Effector CD8-positive, alpha-beta T cell (primary cell): ENCODE data around the gene TFAP2C.
"Not testable (repeated sequence)": the region's sequence is repeated elsewhere in the genome, so short reads cannot be mapped to it uniquely, and the experiment has no call there.

ENCODE experiments used
- DNase-seq: peaks from one replicate; lab custom pipeline; 2025; lab: John Stamatoyannopoulos, UW

The TFAP2C gene

DNA sequence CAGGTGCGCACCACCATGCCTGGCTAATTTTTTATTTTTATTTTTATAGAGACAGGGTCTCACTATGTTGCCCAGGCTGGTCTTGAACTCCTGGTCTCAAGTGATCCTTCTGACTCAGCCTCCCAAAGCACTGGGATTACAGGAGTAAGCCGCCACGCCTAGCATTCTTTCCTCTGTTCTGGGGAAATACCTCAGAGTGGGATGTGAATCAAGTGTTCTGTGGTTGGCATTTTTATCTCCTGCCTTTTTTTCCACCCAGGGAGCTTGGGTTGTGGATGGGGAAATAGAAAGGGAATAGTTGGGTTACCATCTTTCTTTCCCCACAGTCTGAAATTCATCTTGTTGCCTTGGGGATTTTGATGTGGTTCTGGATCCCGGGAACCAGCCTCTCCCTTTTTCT, 24.1 kb downstream of the TFAP2C start:
- no peak for DNase-seq

DNA sequence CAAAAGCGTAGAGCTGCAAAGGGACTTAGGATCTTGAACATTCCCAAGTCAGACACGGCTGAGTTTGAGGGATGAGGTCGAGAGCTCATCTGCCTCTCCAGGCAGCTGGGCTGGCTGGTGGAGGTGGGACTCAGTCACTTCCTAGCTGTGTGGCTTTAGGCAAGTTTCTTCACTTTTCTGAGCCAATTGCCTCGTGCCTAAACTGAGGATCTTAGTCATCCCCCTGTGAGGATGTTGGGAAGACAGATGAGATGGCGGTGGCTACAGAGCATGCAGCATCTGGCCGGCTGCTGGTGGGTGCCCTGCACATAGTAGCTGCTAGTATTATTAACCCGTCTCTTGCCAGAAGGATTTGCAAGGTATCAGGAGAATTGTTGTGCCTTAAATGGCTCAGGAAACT, 27.5 kb downstream of the TFAP2C start:
- DNase-seq = no peak

DNA sequence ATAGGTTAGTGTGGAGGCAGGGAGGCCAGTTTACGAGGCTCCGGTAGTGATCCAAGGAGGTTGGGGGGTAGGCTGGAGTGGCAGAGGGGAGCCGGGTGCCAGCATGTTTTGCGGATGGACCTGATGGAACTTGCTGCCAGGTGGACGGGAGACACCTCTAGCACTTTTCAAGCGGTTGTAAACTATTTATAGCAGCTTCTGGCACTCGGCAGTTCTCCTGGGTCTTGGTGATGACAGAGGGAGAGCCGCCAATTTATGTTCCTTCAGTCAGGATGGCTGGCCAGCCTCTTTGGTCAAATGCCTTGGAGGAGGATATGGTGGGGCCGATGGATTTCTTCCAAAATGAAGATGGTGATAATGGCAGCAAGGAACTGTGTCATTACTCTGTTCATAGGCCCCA, 28.8 kb downstream of the TFAP2C start:
- DNase-seq = no peak

DNA sequence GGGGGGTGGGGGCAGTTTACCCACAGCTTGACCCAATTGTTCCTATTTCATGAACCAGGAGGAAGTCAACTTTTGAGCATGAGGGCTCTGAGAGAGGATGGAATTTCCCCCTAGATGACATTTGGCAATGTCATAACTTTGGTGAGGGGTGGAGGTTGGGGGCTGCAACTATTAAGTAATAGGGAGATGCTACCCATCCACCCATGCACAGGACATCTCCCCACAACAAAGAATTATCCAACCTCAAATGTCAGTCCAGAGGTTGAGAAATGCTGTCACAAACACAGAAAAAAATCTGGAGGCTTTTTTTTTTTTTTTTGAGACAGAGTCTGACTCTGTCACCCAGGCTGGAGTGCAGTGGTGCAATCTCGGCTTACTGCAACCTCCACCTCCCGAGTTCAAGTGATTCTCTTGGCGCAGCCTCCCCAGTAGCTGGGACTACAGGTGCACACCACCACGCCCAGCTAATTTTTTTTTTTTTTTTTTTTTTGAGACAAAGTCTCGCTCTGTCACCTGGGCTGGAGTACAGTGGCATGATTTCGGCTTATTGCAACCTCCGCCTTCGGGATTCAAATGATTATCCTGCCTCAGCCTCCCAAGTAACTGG, 29.3 kb downstream of the TFAP2C start:
- not testable (repeated sequence) for DNase-seq

DNA sequence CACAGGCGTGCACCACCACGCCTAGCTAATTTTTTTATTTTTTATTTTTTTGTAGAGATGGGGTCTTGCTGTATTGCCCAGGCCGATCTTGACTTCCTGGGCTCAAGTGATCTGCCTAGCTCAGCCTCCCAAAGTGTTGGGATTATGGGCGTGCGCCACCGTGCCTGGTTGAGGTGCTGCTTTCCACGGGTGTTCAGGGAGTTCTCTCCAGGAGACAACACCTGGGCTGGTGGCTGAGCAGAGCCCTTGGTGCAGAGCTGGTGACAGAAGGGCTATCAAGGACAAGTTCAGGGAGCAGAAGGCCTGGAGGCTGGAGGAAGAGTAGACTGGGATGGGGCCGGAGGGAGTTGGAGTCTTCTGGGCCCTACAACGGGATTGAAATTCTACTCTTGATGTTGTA, 34.6 kb downstream of the TFAP2C start:
- DNase-seq = no peak

DNA sequence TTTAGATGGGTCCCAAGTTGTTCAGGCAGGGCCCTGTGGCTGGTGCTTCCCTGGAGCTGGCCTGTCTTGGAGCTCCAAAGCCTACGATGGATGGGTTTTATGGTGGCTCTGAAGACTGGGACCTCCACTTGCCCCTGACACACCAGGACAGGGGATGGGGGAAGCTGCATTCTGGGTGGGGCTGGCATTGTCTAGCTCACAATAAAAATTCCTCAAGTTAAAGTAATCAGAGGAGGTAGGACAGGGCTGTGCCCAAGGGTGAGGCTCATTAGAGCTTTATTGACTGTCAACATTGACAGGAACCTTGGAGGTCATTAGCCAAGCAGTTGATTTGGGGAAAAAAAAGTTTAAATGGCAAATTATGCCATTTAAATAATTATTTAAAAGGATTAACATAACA, 35.7 kb downstream of the TFAP2C start:
- DNase-seq = no peak

DNA sequence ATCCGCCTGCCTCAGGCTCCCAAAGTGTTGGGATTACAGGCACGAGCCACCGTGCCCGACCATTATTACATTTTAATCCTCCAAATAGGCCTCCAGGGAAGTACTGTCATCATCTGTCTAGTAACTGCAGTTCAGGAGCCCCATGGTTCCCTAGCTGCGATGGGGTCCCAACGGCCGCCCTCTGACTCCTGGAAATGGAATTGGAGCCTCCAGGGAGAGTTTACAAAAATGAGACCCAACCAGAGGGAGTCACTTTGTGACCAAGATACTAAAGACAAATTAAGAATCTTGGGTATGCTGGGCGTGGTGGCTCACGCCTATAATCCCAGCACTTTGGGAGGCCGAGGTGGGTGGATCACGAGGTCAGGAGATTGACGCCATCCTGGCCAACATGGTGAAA, 36.7 kb downstream of the TFAP2C start:
- no peak for DNase-seq

DNA sequence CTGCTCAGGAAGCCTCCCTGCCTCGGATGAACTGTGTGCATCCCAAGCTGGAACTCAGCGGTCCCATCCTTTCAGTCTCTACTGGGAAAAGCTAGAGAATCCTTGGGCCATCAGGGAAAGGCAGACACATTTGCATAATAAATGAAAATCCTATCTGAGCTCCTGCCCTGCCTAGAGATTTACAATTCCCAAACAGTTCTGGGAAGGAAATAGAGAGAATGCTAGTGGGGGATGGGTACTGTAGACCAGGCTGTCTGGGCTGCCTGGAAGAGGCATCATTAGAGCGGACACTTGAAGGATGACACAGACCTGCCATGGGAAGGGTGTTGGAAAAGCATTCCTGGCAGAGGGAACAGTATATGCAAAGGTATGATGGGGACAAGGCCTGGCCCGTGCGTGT, 44.3 kb downstream of the TFAP2C start:
- no peak for DNase-seq

DNA sequence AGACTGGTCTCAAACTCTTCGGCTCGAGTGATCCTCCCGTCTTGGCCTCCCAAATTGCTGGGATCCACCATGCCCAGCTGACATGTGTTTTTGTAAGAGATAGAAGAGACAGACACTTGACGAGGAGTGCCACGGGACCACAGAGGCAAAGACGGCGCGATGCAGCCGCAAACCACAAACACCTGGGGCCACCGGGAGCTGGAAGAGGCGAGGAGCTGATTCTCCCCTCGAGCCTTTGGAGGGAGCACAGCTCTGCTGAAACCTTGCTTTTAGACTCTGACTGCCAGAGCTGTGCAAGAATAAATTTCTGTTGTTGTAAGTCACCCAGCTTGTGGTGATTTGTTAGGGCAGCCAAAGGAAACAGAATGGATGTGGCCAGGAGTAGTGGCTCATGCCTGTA, 46.9 kb downstream of the TFAP2C start:
- DNase-seq = no peak

DNA sequence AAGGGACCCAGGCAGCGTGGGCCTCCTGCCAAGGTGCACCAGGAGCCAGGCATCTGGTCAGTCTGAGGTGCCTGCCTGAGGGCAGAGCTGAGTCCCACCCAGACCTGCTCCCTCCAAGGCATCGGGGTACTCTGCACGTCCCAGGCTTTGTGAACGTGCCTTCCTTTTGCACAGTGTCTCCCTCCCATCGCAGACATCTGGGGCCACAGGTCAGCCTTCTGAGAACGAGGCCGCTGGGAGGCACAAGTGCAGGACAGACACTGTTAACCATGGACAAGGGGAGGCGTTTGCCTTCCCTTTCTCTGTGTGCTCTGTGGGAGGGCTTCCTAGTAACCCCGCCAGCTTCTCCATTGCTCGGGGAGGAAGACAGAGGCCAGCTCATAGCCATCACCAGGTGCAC, 47.6 kb downstream of the TFAP2C start:
- DNase-seq = no peak

DNA sequence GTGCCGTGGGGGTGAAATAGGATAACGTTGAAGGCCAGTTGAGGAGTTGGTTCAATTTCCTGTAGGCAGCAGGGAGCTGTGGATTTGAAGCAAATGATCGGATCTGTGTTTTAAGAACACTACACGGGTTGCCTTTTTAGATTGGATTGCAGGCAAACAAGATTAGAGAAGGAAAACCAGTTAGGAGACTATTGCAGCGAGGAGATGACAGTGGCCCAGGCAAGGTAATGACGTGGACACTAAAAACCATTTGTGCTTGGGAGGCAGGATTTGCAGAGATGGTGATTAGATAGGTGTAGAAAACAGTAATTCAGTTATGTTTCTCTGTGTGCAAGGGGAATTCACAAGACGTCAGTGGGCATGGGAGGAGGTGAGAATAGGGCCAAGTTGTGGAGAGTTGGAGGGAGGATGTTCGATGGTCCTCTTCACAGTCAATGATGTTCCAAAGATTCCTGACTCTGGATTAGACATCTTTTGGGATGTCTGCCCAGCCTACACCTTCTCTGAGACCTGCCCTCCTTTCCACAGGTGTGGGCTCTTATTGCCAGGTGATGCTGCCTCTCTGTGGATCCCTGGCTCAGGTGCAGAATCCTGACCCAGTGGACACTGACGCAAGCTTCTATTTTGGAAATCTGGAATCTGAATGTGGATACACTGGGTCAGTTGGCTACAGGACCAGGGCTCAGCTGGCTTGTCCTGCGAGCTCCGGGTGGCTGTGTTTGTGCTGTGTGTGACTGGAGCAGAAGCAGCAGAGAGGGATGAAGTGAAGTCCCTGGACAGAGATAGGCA, 54.2 kb downstream of the TFAP2C start:
- no peak for DNase-seq

DNA sequence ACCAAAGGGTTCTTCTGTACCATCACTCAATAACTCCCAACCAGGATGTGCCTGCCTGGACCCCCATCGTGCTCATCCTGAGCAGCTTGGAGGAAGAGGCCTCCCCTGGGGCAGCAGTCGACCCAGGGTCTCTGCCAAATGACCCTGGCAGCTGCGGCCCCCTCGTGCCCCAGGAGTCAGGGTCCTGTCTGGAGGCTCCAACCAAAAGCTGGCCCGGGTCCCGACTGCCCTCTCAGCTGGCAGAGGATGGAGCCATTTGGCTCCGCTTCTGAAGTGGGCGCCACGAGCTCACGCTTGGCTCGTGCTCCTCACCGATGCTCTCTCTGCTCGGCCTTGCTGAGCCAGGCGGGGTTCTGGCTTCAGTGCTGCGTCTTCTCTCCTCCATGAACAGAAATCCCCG, 56.8 kb downstream of the TFAP2C start:
- no peak for DNase-seq

DNA sequence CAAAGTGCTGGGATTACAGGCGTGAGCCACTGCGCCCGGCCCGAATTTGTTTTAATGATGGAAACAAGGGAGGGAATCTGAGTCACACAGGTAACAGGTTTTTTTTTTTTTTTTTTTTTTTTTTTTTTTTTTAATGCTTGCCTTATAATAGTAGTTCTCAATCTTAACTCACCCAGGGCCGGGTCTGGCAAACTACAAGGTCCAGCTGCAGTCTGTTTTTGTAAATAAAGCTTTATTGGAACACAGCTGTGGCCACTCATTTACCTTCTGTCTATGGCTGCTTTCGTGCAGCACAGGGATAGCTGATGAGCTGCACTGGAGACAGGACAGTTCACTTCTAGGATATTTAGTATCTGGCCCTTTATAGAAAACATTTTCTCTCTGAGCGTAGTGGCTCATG, 58.0 kb downstream of the TFAP2C start:
- DNase-seq = no peak

DNA sequence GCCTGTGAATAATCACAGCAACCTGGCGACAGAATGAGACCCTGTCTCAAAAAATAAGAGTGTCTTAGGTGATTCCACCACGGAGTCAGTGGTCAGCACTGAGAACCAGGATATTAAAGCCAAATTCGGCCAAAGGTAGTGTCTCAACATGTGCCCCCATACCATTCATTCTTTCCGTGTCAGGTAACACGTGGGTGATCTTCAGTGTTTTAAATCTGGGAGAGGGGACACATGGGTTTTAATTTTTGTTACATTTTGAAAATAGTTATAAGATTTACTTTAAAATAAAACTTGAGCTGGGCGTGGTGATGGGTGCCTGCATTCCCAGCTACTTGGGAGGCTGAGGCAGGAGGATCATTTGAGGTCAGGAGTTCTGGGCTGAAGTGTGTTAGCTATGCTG, 59.0 kb downstream of the TFAP2C start:
- DNase-seq = no peak
